GM18498 (cell line): ENCODE measurements around the gene NR1H2.

Experiments used
- ATAC-seq: cut with Tn5 transposase; IDR thresholded peaks from one replicate; pipeline ENCODE4 v1.9.1; 2021; ENCODE audit warnings: mild to moderate bottlenecking, moderate library complexity; ENCODE audit not compliant: unreplicated experiment

Gene NR1H2

DNA sequence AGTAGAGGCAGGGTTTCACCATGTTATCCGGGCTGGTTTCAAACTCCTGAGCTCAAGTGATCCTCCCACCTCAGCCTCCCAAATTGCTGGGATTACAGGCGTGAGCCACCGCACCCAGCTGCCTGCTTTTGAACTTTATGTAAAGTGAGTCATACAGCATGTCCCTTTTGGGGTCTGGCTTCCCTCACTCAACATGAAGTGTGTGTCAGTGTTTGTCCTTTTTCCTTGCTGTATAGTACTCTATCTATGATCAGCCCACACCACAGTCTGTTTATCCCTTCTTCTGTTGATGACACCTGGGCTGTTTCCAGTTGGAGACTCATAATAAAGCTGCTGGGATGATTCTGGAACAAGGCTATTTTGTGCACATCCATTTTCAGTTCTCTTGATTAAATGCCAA is 44.6 kb downstream of the NR1H2 start:
- ATAC-seq, result no peak

GRCh38 chr19:50422397-50423278 is 46.4 kb downstream of the NR1H2 start:
- no peak for ATAC-seq

GRCh38 chr19:50423279-50424113 is 47.2 kb downstream of the NR1H2 start:
- ATAC-seq, result no peak

- no peak for ATAC-seq
These were observed 49.3 kb downstream of the NR1H2 start for GRCh38 chr19:50425581-50425980.

- no peak for ATAC-seq
These were observed 51.2 kb downstream of the NR1H2 start for GRCh38 chr19:50427318-50427925.

- no peak for ATAC-seq
These were observed 51.8 kb downstream of the NR1H2 start for GRCh38 chr19:50427997-50428425.

DNA sequence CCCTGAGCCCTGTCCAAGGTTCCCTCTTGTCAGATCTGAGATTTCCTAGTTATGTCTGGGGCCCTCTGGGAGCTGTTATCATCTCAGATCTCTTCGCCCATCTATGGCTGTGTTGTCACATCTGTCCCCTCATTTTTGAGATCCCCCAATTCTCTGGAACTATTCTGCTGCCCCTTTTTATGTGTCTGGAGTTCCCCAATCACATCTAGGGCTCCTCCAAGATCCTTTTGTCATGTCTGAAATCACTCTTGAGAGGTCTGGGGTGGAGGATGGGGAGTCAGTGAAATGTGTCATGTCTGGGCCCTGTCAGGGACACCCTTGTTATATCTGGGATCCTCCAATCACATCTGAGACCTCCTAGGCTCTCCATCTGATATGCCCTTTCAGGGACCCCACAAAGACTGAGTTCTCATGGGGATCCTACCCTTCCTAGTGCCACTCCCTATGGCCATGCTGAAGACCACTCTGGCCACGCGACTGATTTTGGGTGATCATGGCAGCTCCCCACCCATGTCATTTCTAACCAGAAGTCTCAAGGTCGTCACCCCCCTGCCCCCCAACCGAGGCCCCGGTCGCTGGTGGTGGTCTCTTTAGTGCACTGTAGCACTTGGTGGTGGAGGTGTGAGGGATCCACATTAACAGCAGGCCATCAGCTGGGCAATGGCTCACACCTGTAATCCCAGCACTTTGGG is 52.7 kb downstream of the NR1H2 start:
- no peak for ATAC-seq

- ATAC-seq, result no peak
These were observed 54.7 kb downstream of the NR1H2 start for GRCh38 chr19:50430888-50431342.

DNA sequence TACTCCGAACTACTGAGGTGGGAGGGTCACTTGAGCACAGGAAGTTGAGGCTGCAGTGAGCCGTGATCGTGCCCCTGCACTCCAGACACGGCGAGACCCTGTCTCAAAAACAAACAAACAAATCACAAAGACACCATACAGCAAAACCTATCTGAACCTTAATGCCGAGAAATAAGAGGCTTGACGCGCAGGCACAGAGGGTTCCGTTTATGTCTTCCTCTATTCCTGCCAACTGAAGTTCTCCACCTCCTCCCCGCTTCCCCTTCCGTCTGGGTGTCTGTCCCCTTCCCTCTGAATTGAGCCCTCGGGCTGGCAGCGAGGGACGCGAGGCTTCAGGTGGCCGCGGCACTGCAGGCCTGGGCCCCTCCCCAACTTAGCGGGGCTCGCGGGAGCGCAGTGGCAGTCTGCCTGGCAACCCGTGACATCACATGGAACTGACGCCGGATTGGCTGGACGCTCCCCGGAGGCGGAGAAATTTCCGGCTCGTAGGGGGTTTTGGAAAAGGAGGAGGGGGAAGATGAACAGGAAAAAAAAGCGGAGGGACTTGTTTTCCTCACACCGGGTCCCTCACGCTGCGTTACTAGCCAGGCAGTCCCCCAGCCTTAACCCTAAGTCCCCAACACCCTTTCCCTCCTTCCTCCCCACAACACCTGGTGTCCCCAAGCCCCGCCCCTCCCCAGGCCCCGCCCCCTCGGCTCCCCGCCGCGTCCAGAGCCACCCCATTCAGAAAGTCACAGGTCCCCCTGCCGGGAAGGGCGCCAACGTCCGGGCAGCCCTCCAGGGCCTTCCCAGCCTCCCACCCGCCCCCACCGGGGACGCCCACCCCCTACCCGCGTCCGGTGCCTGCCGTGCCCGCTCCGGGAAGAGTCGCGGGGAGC is 55.3 kb downstream of the NR1H2 start:
- peak; percentile 89 for ATAC-seq

DNA sequence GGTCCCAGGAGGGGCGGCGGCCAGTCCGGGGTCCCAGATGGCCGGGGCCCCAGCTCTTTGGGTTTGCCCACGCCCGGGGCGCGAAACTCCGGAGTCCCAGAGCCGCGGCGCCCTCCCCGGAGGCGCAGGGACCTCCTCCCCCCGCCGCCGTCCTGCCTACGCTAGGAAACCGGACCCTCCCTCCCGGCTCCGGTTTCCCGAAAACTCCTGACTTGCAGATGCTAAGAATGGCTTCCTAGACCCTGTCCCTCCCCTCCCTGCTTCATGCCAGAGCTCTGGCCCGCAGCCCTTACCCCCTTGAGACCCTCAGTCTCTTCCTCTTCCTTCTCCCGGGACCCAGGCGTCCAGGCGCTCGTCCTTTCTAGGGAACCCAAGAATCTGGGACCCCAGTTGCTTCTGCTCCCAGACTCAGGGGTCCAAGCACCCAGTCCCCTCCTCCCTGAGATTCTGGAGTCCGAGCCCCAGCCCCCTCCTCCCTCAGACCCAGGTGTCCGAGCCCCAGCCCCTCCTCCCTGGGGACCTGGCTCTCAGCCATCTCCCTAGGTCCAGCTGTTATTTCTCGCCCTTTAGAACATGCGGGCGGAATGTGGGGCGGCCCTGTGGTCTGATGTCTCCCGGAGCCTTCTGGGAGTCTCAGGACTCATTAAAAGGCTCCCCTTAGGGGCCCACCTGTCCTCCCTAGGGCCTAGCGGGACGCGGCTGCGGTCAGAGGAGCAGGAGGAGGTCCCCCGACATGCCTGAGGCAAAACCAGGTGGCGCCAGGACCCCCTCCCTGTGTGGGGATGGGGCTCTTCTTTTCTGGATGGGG is 56.2 kb downstream of the NR1H2 start, which contains the start of gene MYBPC2:
Gene MYBPC2, plus strand, starts transcription at position 672 of the 808 bp plus-strand sequence. Its CDS starts 62 bp downstream, at position 734.
- no peak for ATAC-seq
